Endothelial cell of umbilical vein (primary cell): ENCODE measurements around the gene MRFAP1. TPM values are rescaled to one million over a fixed set of nuclear protein-coding genes. Genes with fewer than 3 reads are reported as not detected.

ENCODE experiments used
- BruUV-seq: library from RNA; stranded (reverse); fragments of 400-500 nt; replicated peaks from 2 replicates; lab custom pipeline; 2021; lab: Mats Ljungman, UMichigan
- CTCF ChIA-PET: fragments of 300-600, 350-600 bp; sonication (Branson Sonifier 250); formaldehyde crosslinking; loops from one replicate; lab custom pipeline; 2021; ENCODE audit warnings: antibody characterized with exemption, inconsistent platforms; lab: Charles Lee
- POLR2A ChIA-PET: fragments of 300-600, 350-600 bp; sonication (Branson Sonifier 250); formaldehyde crosslinking; loops from one replicate; lab custom pipeline; 2021; ENCODE audit warnings: antibody characterized with exemption, inconsistent platforms; lab: Charles Lee
- DNase-seq: peaks from one replicate; pipeline ENCODE4 v3.0.0-alpha.2; 2011; ENCODE audit warnings: low read depth, low spot score
- FAIRE-seq: peaks from 2 replicates; lab custom pipeline; 2011; peaks lifted over from hg19 to GRCh38; lab: Jason Lieb, UNC
- H2AFZ ChIP-seq: 2 replicates; pipeline ENCODE4 v1.6.0; 2012; ENCODE audit warnings: low read depth, low read length, control low read depth, inconsistent platforms
- H3K27ac ChIP-seq: 2 replicates; pipeline ENCODE4 v1.5.1; 2011; ENCODE audit warnings: low read depth, mild to moderate bottlenecking, control low read depth, low read length, moderate library complexity; ENCODE audit not compliant: insufficient read depth
- H3K27me3 ChIP-seq, 2 experiments: 2 replicates each; pipeline versions ENCODE4 v1.6.0 to v1.6.1; 2011; ENCODE audit warnings: low read length in 2 of 2, mixed read lengths in 1 of 2; ENCODE audit not compliant: control insufficient read depth in 2 of 2, insufficient read depth in 2 of 2
- H3K36me3 ChIP-seq, 2 experiments: 2 replicates in 1 of 2; 3 replicates in 1 of 2; pipeline ENCODE4 v1.5.1; 2011; ENCODE audit warnings: low read length in 2 of 2, mild to moderate bottlenecking in 1 of 2, moderate library complexity in 1 of 2; ENCODE audit not compliant: control insufficient read depth in 2 of 2, insufficient read depth in 2 of 2; ENCODE audit errors: extremely low read depth in 1 of 2
- H3K4me1 ChIP-seq: 3 replicates; pipeline ENCODE4 v1.5.1; 2011; ENCODE audit warnings: mild to moderate bottlenecking, low read length; ENCODE audit not compliant: control insufficient read depth, insufficient read depth; ENCODE audit errors: extremely low read depth
- H3K4me2 ChIP-seq: 2 replicates; pipeline ENCODE4 v1.6.1; 2011; ENCODE audit warnings: low read length, control low read depth, mixed read lengths; ENCODE audit not compliant: insufficient read depth
- H3K4me3 ChIP-seq, 3 experiments: fragments of 200-600 bp in 1 of 3; sonication (generic), shearing (Covaris generic) in 1 of 3; replicated peaks in 1 of 3; 2 replicates each; pipeline ENCODE4 v1.5.1; 2011 to 2016; ENCODE audit warnings: control low read depth in 3 of 3, low read length in 3 of 3, mild to moderate bottlenecking in 2 of 3, inconsistent platforms in 1 of 3, low read depth in 1 of 3, moderate library complexity in 1 of 3; ENCODE audit not compliant: insufficient read depth in 1 of 3
- H3K79me2 ChIP-seq: 2 replicates; pipeline ENCODE4 v1.6.0; 2012; ENCODE audit warnings: low read length, inconsistent platforms; ENCODE audit not compliant: control insufficient read depth, insufficient read depth
- H3K9ac ChIP-seq: replicated peaks from 2 replicates; pipeline ENCODE3; 2011; ENCODE audit warnings: low read length, control low read depth; ENCODE audit not compliant: insufficient read depth; ENCODE audit errors: extremely low read depth
- H3K9me1 ChIP-seq: replicated peaks from 3 replicates; pipeline ENCODE4 v1.6.0; 2011; ENCODE audit warnings: mild to moderate bottlenecking, low read length; ENCODE audit not compliant: control insufficient read depth, insufficient read depth; ENCODE audit errors: extremely low read depth
- H3K9me3 ChIP-seq: replicated peaks from 2 replicates; pipeline ENCODE4 v1.5.1; 2012; ENCODE audit warnings: low read length, inconsistent platforms; ENCODE audit not compliant: control insufficient read depth, insufficient read depth
- H4K20me1 ChIP-seq: replicated peaks from 2 replicates; pipeline ENCODE3; 2011; ENCODE audit warnings: mild to moderate bottlenecking, low read length; ENCODE audit not compliant: control insufficient read depth, insufficient read depth; ENCODE audit errors: extremely low read depth
- CTCF ChIP-seq, 2 donors: IDR thresholded peaks; 1 replicate in 1 of 2; 2 replicates in 1 of 2; pipeline ENCODE4 v1.5.1; 2011; ENCODE audit warnings: low read length in 2 of 2, mild to moderate bottlenecking in 2 of 2, moderate library complexity in 2 of 2, control low read depth in 1 of 2, inconsistent platforms in 1 of 2, low read depth in 1 of 2; ENCODE audit not compliant: insufficient read depth in 1 of 2; ENCODE audit errors: extremely low read depth in 1 of 2
- EZH2 ChIP-seq: IDR thresholded peaks from 2 replicates; pipeline ENCODE4 v1.6.1; 2012; ENCODE audit warnings: borderline replicate concordance, low read depth, mild to moderate bottlenecking, moderate library complexity, low read length, inconsistent platforms; ENCODE audit not compliant: severe bottlenecking
- FOS ChIP-seq: IDR thresholded peaks from 2 replicates; pipeline ENCODE4 v1.6.1; 2011; ENCODE audit warnings: mild to moderate bottlenecking, low read length, moderate library complexity, borderline replicate concordance; ENCODE audit not compliant: insufficient read depth
- GATA2 ChIP-seq: IDR thresholded peaks from 2 replicates; pipeline ENCODE4 v1.7.0; 2011; ENCODE audit warnings: low read depth, mild to moderate bottlenecking, moderate library complexity, mixed read lengths, low read length; ENCODE audit not compliant: insufficient read length, insufficient read depth
- JUN ChIP-seq: IDR thresholded peaks from 2 replicates; pipeline ENCODE4 v1.6.1; 2011; ENCODE audit warnings: borderline replicate concordance, low read depth; ENCODE audit not compliant: insufficient read length, insufficient read depth
- MAX ChIP-seq: IDR thresholded peaks from 2 replicates; pipeline ENCODE4 v1.6.1; 2011; ENCODE audit not compliant: insufficient read depth, insufficient read length
- MYC ChIP-seq: IDR thresholded peaks from one replicate; pipeline ENCODE4 v1.6.1; 2011; ENCODE audit warnings: mild to moderate bottlenecking, low read depth, low read length
- POLR2A ChIP-seq: IDR thresholded peaks from 2 replicates; pipeline ENCODE4 v1.6.1; 2012; ENCODE audit warnings: low read depth, mild to moderate bottlenecking, control low read depth, low read length
- POLR2AphosphoS5 ChIP-seq: IDR thresholded peaks from 2 replicates; pipeline ENCODE4 v1.6.1; 2012; ENCODE audit warnings: low read depth, mild to moderate bottlenecking, control low read depth, low read length, moderate library complexity; ENCODE audit not compliant: insufficient read depth
- dilution Hi-C: fragments of 300-500 bp; cut with MboI; formaldehyde crosslinking; loops from one replicate; pipeline ENCODE4 v1.15.0; 2019; ENCODE audit warnings: low sequenced_read_pairs; ENCODE audit not compliant: extremely low pct_ligation_motif_present
- intact Hi-C: fragments of 100-400 bp; cut with micrococcal nuclease; formaldehyde crosslinking; loops from one replicate; pipeline ENCODE4 v1.10.0; 2022
- polyA plus RNA-seq, 4 experiments: library from polyadenylated mRNA; depleted of rRNA in 3 of 4; stranded (reverse) in 3 of 4; unstranded in 1 of 4; fragments of >200 nt; gene quantifications; 2 replicates each; pipeline versions ENCODE4 v1.2.1 to v1.2.3, GENCODE V29; 2011 to 2012; ENCODE audit warnings: missing spikeins in 1 of 4
- total RNA-seq: library from RNA; stranded (reverse); gene quantifications from 2 replicates; pipeline ENCODE4 v1.2.3, GENCODE V29; 2021

Gene MRFAP1
- total and polyA plus RNA-seq, 2 donors (not counting 3 experiments of a cell fraction or from before 2014, with no cell fraction given): 170 to 317 TPM

GRCh38 chr4:6602289-6602688 lies 38.2 kb upstream of the MRFAP1 start:
- dilution Hi-C loops (no loop called here), intact Hi-C loops (no loop called here)
- no peak for DNase-seq
- ChIA-PET CTCF (no interaction called here), POLR2A (no interaction called here)
- no peak overlapping the region for H3K9ac ChIP-seq
- no TSS peak for BruUV-seq
- no peaks in the 10 kb centered on the region for H3K27me3 ChIP-seq
- no peak for FAIRE-seq
- H2AFZ ChIP-seq: no peak overlapping the region
- H3K27ac ChIP-seq: no peak overlapping the region
- H3K36me3 ChIP-seq: peaks cover 0 to 3% of the 10 kb centered on the region in 2 experiments
- H3K4me2 ChIP-seq: no peak overlapping the region
- H3K79me2 ChIP-seq: no peaks in the 10 kb centered on the region
- TF ChIP-seq POLR2AphosphoS5 (no peak), MAX (no peak), FOS (no peak), POLR2A (no peak), JUN (no peak), EZH2 (no peak), GATA2 (no peak), CTCF (IDR thresholded peaks at IDR 0.05; ENCODE audit: extremely low read depth in 1 of 2, insufficient read depth in 1 of 2, low read depth in 1 of 2, low read length in 2 of 2) (no peak), MYC (no peak)
- H3K4me3 ChIP-seq: no peak overlapping the region
- H4K20me1 ChIP-seq: no peaks in the 10 kb centered on the region
- H3K4me1 ChIP-seq: no peaks in the 10 kb centered on the region
- H3K9me1 ChIP-seq: no peaks in the 10 kb centered on the region
- no peaks in the 10 kb centered on the region for H3K9me3 ChIP-seq
